Right cardiac atrium (tissue), 5 donors: ENCODE results near the gene RAB35. TPM values are rescaled to one million over a fixed set of nuclear protein-coding genes. Genes with fewer than 3 reads are reported as not detected.
A peak's percentile ranks its signal among the peaks of the same experiment; 100 is the strongest.

ENCODE experiments used
- ATAC-seq, 2 donors: fragments of 200-7000 bp; cut with Tn5 transposase; one replicate each; pipeline versions ENCODE4 v1.8.0 to v1.9.1; 2020; ENCODE audit warnings: moderate library complexity in 2 of 2, mild to moderate bottlenecking in 1 of 2
- DNase-seq, 3 donors: peaks; one replicate each; pipeline ENCODE4 v3.0.0-alpha.2; 2020
- H3K27ac ChIP-seq: one replicate; pipeline ENCODE4 v1.5.1; 2013; ENCODE audit warnings: mild to moderate bottlenecking, low read length, control low read depth, moderate library complexity
- H3K27me3 ChIP-seq: one replicate; pipeline ENCODE4 v1.6.1; 2013; ENCODE audit not compliant: control insufficient read depth, insufficient read depth
- H3K4me1 ChIP-seq: one replicate; pipeline ENCODE4 v1.6.1; 2013; ENCODE audit warnings: low read length; ENCODE audit not compliant: control insufficient read depth, insufficient read depth
- H3K4me3 ChIP-seq: one replicate; pipeline ENCODE4 v1.5.1; 2013; ENCODE audit warnings: low read length, control low read depth
- H3K9me3 ChIP-seq: one replicate; pipeline ENCODE4 v1.6.1; 2013; ENCODE audit warnings: low read length; ENCODE audit not compliant: control insufficient read depth
- WGBS: extraction: QIAGEN DNeasy Blood & Tissue Kit; methylation state at CpG from one replicate; pipeline ENCODE4 v1.1.7; 2013; 5-methylcytosine and 5-hydroxymethylcytosine counted together
- intact Hi-C, 4 donors: fragments of 100-400 bp; cut with DNase I; formaldehyde crosslinking; loops; one replicate each; pipeline versions ENCODE4 v1.11.0 to v1.14.0; 2022 to 2023
- polyA plus RNA-seq: library from polyadenylated mRNA; stranded (reverse); fragments of 200-250 nt; gene quantifications from one replicate; pipeline ENCODE4 v1.2.3, GENCODE V29; 2013
- total RNA-seq, 4 donors: library from RNA; stranded (reverse); fragmentation: NEBNext Ultra II Directional; extraction: Animal tissue kit (Norgen Biotek cat#: 25700); gene quantifications; one replicate each; pipeline ENCODE4 v1.2.1, GENCODE V29; 2021
- donor health status: healthy with polysubstance abuse.
- donor health status: DM: no; HTN: yes; CAD: no.
- donor health status: DM: no; HTN: no; CAD: no.
- donor health status: DM: no; HTN: yes; CAD: no; lungs with severe emphysema.
- donor health status: DM: yes; HTN: yes; CAD: no.

The RAB35 gene
- total and polyA plus RNA-seq, 5 donors = 20.1 to 32.0 (median 25.1) TPM

DNA sequence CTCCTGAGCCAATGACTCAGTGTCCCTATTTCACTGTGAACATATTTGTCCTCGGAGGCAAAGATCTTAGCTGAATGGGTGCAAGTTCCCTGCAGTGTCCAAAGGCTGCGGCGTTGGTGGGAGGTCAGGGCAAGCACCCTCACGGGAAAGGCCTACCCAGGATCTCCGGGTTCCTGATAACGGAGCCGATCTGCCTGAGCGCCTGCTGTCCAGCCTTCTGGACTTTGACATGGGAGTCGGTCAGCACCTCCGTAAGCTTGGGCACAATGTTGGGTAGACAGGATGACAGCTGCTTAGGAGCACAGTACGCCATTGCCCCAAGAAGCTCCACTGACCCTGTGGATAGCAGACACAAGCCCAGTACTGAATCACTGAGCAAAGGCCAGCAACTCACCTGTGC is 31.5 kb upstream of the RAB35 start:
- H3K27me3 ChIP-seq = no peaks in the 10 kb centered on the region
- WGBS = 93% methylated on average over 11 of the region's 11 CpGs
- no peaks in the 10 kb centered on the region for H3K9me3 ChIP-seq
- ATAC-seq (no peak), DNase-seq (no peak)
- intact Hi-C loops = no loop called here
- no peaks in the 10 kb centered on the region for H3K4me1 ChIP-seq
- H3K27ac ChIP-seq = no peak overlapping the region
- H3K4me3 ChIP-seq = no peak overlapping the region

DNA sequence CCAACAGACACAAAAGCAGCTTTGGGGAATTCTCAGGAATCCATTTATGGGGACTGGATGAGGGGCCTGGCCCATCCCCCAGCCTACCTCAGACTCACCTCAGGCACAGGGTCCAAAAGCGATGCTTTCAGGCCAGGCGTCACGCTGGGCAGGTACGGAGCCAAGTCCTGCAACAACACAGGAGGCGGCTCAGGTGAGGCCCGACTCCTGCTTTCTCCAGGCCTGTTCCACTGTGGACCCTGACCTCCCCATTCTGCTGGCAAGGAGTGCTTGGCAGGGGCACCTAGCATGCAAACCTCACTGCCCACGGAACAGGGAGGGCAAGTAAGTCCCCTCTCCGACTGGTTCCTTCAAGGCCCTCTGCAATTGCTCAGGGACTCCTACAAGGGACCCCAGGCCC is 28.6 kb upstream of the RAB35 start:
- ATAC-seq = no peak
- WGBS = 97% methylated on average over 8 of the region's 8 CpGs

GRCh38 chr12:120144215-120144614 is 27.7 kb upstream of the RAB35 start:
- DNase-seq (no peak), ATAC-seq (no peak)
- WGBS = 98% methylated on average over 11 of the region's 11 CpGs
- no peak overlapping the region for H3K27ac ChIP-seq
- intact Hi-C loops = no loop called here
- H3K9me3 ChIP-seq = no peaks in the 10 kb centered on the region
- H3K4me1 ChIP-seq = no peaks in the 10 kb centered on the region
- H3K27me3 ChIP-seq = no peaks in the 10 kb centered on the region
- no peak overlapping the region for H3K4me3 ChIP-seq

More for the DNA sequence above, 28.6 kb upstream of the RAB35 start:
- no peak for DNase-seq
- intact Hi-C loops = no loop called here
- Histone ChIP-seq H3K4me3 (no peak overlapping the region), H3K27me3 (no peaks in the 10 kb centered on the region), H3K27ac (no peak overlapping the region), H3K4me1 (no peaks in the 10 kb centered on the region), H3K9me3 (no peaks in the 10 kb centered on the region)

DNA sequence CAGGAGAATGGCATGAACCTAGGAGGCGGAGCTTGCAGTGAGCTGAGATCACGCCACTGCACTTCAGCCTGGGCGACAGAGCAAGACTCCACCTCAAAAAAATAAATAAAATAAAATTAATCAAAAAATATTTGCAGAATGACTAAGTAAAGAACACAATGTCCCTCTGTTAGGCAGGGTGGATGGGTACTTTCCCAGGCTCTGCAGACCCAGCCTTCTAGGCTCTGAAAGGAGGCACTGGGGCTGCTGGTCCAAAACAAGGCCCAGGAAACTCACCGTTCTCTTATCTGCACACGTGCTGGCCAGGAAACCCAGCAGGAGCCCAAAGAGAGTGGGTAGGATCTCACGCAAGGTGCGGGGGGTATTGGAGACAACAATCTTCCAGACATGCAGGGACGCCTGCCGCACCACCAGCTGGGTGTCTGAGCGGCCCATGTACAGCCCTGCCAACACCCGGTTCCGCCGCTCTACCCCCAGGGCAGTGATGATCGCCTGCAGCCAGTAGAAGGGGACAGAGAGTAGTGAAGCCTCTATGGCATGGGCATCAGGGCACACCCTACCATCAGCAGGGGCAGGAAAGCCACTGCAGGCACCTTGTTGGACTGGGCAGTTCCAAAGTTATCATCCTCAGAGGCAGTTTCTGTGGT is 25.8 kb upstream of the RAB35 start:
- H3K9me3 ChIP-seq = no peaks in the 10 kb centered on the region
- H3K27ac ChIP-seq = no peak overlapping the region
- H3K27me3 ChIP-seq = no peaks in the 10 kb centered on the region
- intact Hi-C loops = no loop called here
- H3K4me3 ChIP-seq = no peak overlapping the region
- DNase-seq (no peak), ATAC-seq (no peak)
- no peaks in the 10 kb centered on the region for H3K4me1 ChIP-seq
- 93% methylated on average over 14 of the region's 14 CpGs for WGBS

- H3K27ac ChIP-seq = no peak overlapping the region
- no peaks in the 10 kb centered on the region for H3K4me1 ChIP-seq
- intact Hi-C loops = no loop called here
- no peaks in the 10 kb centered on the region for H3K27me3 ChIP-seq
- ATAC-seq (no peak), DNase-seq (no peak)
- no peak overlapping the region for H3K4me3 ChIP-seq
- 93% methylated on average over 6 of the region's 6 CpGs for WGBS
- H3K9me3 ChIP-seq = no peaks in the 10 kb centered on the region
Observed at GRCh38 chr12:120141336-120141735, 24.8 kb upstream of the RAB35 start.

- H3K9me3 ChIP-seq = no peaks in the 10 kb centered on the region
- ATAC-seq (no peak), DNase-seq (no peak)
- H3K27me3 ChIP-seq = no peaks in the 10 kb centered on the region
- intact Hi-C loops = no loop called here
- no peak overlapping the region for H3K4me3 ChIP-seq
- no peaks in the 10 kb centered on the region for H3K4me1 ChIP-seq
- no peak overlapping the region for H3K27ac ChIP-seq
- 92% methylated on average over 9 of the region's 9 CpGs for WGBS
Observed at GRCh38 chr12:120140603-120141002, 24.1 kb upstream of the RAB35 start.

DNA sequence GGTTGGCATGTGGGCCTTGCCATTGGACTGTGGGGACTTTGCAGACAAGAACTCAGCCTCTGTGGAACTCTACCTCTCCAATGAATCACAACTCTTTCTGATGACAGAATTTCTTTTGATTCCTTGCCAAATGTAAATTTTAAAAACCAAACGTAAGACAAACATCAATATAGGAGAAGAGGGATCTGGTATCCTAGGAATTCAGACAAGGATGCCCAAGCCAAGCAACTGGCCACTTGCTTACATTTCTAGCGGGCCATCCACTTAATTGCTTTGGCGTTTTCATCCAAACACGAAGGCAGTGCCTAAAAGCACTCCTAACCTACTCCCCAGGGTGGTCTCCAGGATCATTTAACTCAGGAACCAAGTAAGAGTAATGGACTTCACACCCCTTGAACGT is 23.4 kb upstream of the RAB35 start:
- Histone ChIP-seq H3K27me3 (no peaks in the 10 kb centered on the region), H3K9me3 (no peaks in the 10 kb centered on the region), H3K27ac (no peak overlapping the region), H3K4me3 (no peak overlapping the region), H3K4me1 (no peaks in the 10 kb centered on the region)
- ATAC-seq (no peak), DNase-seq (no peak)
- intact Hi-C loops = no loop called here
- WGBS = 83% methylated on average over 5 of the region's 5 CpGs

GRCh38 chr12:120138366-120138765 is 21.8 kb upstream of the RAB35 start:
- no peak for ATAC-seq
- Histone ChIP-seq H3K9me3 (no peaks in the 10 kb centered on the region), H3K4me1 (no peaks in the 10 kb centered on the region), H3K27me3 (no peaks in the 10 kb centered on the region), H3K27ac (no peak overlapping the region), H3K4me3 (no peak overlapping the region)
- intact Hi-C loops = no loop called here
- 86% methylated on average over 9 of the region's 9 CpGs for WGBS
- no peak for DNase-seq

- ATAC-seq = no peak
- peak in 1 of 3 donors; percentile 28 for DNase-seq
- Histone ChIP-seq H3K4me3 (no peak overlapping the region), H3K27ac (no peak overlapping the region), H3K4me1 (no peaks in the 10 kb centered on the region), H3K9me3 (no peaks in the 10 kb centered on the region), H3K27me3 (no peaks in the 10 kb centered on the region)
- intact Hi-C loops = no loop called here
- WGBS = 80% methylated on average over 11 of the region's 11 CpGs
Observed at GRCh38 chr12:120137833-120138232, 21.3 kb upstream of the RAB35 start.

GRCh38 chr12:120136093-120136770 is 19.7 kb upstream of the RAB35 start:
- H3K4me3 ChIP-seq = no peak overlapping the region
- DNase-seq (no peak), ATAC-seq (no peak)
- H3K9me3 ChIP-seq = no peaks in the 10 kb centered on the region
- no peaks in the 10 kb centered on the region for H3K4me1 ChIP-seq
- H3K27ac ChIP-seq = no peak overlapping the region
- WGBS = 90% methylated on average over 11 of the region's 11 CpGs
- intact Hi-C loops = no loop called here
- H3K27me3 ChIP-seq = no peaks in the 10 kb centered on the region

DNA sequence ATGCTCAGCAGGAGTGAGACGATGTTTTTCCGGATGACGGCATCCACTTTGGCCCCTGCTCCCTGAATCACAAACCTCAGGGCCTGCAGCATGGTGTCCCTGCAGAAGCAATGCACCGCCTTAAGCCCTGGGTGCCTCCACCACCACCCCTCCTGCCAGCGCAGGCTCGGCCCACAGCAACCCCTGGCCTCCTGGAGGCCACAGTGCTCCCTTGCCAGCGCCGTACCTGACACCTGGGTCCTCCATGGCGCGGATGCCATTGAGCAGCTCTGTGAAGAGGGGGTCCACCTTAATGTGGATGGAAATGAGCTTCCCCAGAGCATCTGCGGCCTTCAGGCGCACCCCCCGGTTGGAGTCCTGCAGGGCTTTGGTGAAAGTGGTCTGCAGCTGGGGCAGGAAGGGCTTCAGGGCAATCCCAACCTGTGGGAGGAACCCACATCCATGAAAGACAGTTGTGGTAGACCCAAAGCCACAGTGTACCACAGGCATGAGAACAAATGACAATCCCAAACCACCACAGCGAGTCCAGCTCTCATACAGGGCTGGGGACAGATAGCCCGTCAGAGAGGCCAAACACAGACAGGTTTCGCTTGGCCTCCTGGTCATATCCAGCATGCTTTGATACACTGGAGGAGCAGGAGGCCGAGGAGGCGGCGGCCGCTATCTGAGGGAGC is 17.9 kb upstream of the RAB35 start:
- ATAC-seq (no peak), DNase-seq (peak in 1 of 3 donors; percentile 29)
- WGBS = 97% methylated on average over 20 of the region's 20 CpGs

More for the DNA sequence above, 17.9 kb upstream of the RAB35 start:
- no peak overlapping the region for H3K4me3 ChIP-seq
- no peaks in the 10 kb centered on the region for H3K9me3 ChIP-seq
- no peak overlapping the region for H3K27ac ChIP-seq
- no peaks in the 10 kb centered on the region for H3K4me1 ChIP-seq
- no peaks in the 10 kb centered on the region for H3K27me3 ChIP-seq
- intact Hi-C loops = no loop called here
